NOMO-1 (cell line): Measurements from ENCODE around the gene GTF2A1.

Experiments used
- DNase-seq, 2 experiments: peaks; one replicate each; lab custom pipeline; 2025; ENCODE audit not compliant: unreplicated experiment in 2 of 2; lab: John Stamatoyannopoulos, UW

The GTF2A1 gene

DNA sequence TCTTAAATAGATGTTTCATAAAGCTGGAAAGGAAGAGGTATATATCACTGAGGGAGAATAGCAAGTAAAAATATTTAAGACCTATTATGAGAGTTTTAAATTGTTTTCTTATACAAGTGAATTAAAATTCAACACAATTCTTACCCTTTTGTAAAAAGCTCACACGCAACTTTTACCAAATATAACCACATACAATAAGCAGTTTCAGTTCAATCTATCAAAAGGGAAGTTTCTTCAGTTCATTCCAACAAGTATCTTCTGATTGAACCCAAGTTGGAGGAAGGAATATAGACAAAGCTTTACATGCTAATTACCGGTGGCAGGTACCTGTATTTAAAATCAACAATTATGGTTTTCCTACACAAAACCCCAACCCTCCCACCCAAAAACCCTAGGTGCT lies 41.1 kb downstream of the GTF2A1 start:
- DNase-seq, result peak in 1 of 2 experiments; percentile 34

DNA sequence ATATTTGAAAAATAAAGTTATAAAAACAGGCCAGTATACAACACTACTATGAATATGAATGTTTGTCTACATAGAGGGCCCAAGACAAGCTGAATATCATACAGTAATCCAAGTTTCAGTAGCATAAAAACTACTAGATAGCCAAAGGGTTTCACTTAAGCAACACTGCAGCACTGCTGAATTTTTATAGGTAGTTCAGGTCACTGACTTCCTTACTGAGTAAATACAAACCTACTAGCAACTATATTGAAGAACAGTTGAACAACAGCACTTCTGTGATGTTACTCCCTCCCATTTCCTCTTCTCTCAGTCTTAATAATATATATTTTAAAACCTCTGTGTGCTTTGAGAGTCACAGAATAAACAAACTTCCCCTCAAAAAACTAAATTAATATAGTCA lies 42.7 kb downstream of the GTF2A1 start:
- no peak for DNase-seq

DNA sequence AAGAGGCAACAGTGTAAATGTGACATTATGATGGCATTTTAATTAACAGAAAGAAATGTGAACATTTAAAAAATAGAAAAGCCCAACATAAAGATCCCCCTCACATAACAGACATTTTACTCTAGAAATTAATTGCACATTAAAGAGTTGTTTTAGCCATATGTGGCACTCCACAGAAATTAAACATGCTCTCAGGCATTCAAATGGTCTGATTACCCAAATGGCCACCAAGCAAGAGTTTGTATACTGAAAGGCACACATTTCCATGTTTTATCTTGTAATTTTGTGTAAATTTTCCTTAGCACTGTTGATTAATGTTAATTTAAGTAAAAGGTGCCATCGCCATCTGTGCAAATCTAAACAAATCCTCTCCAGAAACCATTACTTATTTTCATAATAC lies 43.5 kb downstream of the GTF2A1 start:
- DNase-seq, result no peak

DNA sequence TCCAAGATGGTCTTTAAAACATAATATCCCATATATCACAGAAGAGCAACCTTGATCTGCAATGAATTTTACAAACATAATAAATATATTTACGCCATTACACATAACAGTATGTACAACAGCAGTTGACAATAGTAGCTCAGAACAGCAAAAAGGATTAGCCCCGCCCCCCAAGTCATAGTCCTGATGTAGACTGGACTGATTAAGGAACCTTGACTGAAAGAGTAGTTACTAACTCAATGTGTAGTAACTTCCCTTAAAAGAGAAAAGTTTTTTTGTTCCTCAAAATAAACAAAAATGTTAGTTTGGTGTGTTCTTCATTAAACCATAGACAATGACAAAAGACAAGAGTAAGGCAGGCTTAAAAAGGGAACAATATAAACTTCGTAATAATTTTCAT lies 44.5 kb downstream of the GTF2A1 start:
- peak; percentile 58 to 75 for DNase-seq

DNA sequence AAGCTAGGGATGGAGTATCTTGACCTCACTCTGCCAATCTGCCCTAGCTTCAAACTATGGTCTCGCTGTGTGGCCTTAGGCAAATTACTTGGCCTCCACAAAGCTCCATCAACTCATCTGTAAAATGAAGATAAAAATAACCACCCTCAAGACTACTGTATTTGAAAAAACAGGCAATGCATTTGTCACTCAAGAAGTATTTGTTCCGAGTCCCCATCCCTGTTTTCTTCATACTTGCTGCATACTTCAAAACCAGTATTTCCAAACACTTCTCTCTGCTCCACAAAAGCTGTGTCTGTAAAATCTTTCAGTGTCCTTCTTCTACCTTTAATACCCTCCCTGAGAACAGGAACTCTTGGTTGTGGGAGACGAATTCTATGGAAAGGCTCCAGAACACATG lies 47.9 kb downstream of the GTF2A1 start:
- no peak for DNase-seq

DNA sequence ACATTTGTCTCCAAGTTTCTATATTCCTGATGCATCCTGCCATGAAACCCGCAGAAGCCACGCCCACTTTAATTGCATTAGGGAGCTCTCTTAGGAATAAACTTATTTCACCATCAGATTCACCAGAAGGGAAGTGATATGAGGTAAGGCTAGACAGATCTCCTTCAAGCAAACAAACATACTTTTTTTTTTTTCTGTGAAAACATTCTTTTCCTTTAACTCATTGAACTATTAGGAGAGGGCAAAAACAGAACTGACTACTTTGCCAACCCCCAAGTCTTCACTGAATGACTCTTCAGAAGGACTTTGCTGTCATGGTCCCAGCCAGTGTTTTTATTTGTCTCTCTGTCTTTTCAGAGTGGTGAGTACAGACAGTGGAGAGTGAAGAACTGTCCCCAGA lies 48.4 kb downstream of the GTF2A1 start:
- no peak for DNase-seq

DNA sequence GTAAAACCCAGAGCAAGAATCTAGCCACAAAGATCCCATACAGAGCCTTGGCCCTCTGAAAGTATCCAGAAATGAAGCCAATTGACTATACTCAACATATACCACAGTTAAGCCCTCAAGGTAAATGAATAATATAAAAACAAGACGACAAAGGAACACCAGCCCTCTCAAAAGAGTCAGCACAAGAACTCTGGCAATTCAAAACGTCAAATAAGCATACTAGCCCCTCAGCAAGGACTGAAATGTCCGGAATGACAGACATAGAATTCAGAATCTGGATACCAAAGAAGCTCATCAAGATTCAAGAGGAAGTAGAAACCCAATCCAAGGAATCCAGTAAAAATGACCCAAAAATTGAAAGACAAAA lies 49.9 kb downstream of the GTF2A1 start:
- no peak for DNase-seq

DNA sequence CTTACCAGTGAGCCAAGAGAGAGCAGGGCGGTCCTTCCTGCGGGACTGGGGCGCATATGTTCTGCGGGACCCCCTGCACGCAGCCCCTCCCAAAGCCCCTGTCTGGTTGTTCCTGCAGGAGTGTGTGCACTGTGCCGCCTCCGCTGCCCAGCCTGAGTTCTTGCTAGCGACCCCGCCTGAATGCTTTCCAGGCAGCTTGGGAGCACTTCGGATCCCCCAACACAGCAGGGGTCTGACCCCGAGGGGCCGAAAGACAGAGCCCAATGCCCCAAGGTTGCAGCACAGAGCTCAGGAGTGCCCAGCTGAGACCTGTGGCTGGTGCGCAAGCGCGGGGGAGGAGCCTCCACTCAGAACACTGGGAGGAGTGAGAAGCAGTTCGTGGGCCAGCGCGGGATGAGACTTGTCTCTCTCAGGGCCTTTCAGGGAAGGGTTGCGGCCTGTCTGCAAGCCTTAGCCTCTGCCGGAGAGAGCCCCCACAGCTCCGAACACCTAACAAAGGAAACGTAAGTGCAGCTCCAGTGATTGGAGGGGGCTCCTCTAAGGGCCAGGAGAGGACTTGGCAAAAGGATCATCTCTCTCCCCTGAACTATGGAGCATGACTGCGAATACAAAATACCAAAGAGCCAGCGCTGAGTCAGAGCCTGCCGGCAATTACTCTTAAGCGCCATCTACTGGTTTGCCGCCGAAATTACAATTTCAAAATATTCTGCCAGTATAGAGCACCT lies 50.5 kb downstream of the GTF2A1 start:
- DNase-seq, result peak; percentile 83 to 92

DNA sequence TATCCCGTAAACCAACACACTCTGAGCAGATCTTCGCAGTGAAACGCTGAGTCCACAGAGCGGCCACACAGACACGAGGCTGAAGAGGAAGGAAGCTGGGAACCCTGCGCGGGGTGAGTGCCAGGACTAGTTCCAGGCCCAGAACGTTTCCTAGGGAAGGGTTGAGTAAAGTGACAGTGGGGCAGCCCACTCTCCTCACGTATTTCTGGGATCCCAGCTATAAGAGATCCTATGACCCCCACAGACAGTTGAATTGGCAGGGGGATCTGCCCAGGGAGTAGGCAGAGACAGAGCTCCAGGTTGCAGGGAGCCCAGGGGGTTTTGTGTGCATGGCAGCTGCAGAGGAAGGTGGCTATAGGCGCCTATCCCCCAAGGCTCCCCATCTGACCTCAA lies 51.1 kb downstream of the GTF2A1 start:
- peak in 1 of 2 experiments; percentile 59 for DNase-seq

DNA sequence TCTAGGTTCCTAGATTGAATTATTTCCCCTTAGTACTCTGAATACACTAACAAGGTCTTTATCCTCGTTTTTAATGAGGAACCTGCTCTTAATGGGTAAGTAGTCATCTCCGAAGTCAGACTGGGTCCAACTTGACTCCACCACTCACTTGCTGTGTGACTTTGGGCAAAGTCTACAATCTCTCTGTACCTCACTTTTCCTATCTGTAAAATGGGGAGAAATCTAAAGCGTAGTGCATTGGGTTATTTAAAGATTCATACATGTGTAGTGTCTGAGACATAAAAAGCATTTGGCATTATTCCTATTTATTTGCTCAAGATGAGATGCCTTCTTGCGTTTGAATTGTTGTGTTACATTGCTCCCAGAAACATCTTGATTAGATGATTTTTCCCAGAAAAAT lies 51.5 kb downstream of the GTF2A1 start:
- no peak for DNase-seq

DNA sequence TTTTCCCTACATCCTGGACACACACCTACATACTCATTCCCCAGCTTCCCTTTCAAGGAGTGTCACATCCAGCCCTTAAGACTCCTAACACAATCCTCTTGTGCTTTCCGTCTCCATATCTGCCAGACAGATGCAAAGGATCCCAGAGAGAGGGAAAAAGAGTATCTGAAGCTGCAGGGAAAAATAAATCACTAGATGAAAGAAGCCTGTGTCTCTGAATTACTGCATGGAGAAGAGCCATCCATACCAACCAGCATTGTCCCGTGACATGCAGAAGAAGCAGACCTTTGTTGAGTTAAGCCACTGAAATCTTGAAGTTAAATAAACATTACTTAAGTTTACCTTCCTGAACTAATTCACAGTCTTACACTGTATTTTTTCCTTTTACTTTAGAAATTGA lies 54.6 kb downstream of the GTF2A1 start:
- no peak for DNase-seq

DNA sequence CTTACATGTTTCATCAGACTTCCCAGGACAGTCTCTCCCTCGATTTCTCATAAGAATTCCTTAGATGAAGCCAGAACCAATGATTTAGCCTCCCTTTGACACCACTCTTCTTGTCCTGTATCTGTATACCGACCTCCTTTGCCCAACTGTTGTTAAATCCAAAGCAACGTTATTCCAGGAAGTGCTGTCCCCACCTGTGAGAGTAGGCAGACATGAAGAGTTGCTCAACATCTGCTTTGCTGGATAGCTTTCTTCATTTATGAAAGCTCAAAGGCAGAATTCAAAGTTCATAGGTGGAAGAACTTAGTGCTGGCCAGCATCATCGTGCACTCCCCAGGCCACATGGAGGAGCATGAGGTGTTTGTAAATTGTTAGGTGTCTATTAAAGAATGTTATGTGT lies 55.6 kb downstream of the GTF2A1 start:
- peak in 1 of 2 experiments; percentile 31 for DNase-seq

DNA sequence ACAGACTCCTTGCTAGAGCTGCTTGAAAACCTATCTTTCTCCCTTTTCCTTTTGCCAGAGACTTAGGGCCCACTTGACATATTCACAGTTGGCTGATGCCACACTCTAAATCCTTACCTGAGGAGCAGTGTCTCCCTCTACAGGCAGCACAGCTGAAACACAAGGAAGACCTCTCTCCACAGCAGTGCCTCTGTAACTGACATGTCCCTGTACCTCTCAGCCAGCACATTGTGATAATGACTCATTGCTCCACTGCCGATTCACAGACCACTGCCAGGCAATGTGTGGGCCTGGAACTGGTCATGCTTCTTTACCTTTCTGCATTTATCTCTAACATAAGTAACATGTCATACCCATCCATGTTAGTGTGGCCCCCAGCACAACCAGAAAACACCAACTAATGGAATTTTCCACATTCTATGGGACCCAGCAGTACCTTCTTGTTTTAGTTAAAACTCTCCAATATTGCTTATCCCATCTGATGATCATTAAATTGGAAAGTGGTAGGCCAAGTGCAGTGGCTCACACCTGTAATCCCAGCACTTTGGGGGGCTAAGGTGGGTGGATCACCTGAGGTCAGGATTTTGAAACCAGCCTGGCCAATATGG lies 56.5 kb downstream of the GTF2A1 start:
- peak; percentile 14 to 65 for DNase-seq

DNA sequence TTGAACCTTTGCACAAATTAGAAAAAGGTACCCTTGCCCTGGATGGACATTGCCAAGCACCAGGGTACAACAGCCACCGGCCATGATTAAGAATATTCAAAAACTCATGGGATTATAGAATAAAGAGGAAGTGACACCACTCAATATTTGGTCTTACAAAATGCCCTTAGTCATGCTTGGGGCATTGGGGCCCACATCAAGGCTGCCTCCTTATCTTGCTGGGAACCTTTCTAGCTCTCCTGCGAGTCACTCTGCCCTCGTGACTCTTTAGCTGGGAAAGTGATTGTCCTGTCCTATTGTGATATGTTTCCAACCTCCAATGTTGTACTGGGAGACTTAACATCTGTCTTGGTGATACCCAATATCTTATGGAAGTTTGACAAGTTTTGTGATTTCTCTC lies 57.8 kb downstream of the GTF2A1 start:
- DNase-seq, result peak; percentile 74 to 87

DNA sequence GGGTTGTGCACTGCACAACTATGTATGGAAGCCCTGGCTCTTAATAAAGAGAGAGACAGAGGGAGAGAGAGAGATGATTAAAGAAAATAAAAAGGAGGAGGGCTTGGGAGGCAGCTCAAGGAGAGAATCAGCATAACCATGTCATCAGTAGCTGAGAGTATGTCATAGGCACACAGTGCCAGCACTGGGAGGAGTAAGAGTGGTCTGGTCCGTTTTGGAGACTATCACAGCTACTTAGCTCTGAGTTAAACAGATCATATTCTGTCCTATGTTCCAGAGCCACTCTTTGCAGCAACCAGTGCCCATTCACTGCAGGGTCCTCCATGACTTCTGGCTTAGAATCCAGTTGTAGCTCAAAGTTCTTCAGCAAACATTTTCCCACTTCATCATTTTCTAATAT lies 59.0 kb downstream of the GTF2A1 start:
- DNase-seq, result no peak

DNA sequence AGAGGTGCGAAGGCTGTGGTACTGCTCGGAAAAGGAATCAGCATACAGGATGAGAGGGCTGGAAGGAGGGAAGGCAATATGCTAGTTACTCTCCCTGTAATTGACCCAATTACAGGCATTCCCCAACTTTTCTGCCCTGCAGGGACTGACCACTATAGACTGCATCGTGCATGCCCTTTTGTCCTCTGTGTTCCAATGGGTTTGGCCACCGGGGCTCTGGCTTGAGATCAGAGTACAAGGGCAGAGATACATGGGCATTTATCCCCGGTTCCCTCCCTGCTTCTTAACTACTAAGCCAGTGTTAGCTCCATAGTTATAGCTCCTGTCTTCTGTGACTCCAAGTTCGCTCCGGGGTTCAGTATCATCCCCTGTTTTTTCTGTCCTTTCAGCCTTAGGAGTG lies 59.7 kb downstream of the GTF2A1 start:
- no peak for DNase-seq

DNA sequence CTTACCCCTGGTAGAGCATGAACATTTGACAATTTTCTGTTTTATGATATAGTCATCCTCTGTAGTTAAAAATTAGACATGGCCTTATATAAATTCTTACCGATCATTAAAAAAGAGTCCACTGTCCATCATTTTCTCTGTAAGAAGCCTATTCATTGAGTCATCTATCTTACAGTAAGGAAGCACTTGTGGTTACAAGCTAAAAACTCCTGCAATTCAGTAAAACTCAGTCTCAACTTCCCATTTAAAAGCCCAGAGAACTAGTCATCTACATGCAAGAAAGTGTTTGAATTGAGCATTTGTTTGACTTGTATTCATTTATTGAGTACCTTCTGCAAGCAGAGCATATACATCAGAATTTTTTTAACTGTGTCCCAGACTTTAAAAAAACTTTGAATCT lies 63.3 kb downstream of the GTF2A1 start:
- DNase-seq, result peak; percentile 54 to 79

DNA sequence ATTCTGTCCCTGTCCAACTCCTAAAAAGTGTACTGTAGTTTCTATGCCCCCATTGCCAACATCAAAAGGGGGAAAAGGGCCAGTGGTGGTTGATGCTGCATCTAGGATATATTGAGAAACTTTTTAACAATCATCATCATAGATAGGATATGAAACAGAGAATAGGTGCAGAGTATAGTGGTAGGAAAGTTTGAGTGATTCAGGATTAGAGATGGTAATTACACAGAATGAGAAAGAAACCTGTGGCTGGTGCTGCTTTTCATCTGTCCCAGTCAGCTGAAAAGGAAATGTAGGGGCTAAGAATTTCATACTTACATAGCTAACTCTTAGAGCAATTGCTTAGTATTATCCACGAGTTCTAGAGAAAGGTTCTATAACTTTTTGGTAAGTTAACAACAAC lies 67.6 kb downstream of the GTF2A1 start:
- DNase-seq, result no peak

DNA sequence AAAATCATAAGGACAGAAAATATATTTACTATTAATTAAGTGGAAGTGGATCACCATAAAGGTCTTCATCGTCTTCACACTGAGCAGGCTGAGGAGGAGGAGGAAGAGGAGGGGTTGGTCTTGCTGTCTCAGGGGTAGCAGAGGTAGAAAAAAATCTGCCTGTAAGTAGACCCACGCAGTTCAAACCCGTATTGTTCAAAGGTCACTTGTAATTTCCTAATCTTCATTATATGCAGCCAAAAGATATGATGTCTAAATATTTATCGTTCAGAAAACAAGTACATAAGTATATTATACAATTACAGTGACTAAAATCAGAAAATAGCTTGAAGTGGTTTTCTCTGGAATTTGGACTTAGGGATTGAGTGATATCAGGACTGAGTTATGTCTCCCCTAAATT lies 72.1 kb downstream of the GTF2A1 start:
- DNase-seq, result no peak

DNA sequence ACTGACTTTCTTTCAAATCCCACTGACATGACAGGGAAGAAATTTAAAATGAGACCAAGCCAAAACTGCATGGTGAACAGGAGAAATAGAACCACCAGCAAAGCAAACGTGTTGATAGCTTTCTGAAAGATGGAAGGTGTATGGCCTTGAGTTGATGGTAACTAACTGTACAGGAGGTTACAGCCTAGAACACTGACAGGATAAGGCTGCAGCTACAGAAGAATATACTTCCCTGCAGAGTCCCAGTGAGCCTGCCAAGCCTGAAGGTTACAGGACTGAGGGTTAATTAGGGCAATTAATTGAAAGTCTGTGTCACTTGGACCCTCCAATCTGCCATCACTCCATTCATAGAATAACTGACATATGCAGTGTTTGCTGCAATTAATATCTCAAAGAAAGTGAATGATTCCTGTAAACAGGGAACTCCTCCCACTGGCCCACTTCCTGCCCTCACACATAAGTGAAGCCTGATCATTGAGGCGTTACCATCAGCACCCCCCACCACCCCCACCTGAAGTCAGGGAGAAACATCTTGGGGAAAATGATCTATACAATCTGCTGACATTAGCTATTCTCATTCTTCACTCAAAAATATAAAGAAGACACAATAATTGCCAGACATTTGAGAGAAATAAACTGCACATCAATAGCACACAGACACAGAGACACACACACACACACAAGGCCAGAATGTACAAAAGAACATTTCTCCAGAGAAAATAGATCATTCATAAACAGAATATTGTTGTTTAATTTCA lies 73.4 kb downstream of the GTF2A1 start:
- no peak for DNase-seq

DNA sequence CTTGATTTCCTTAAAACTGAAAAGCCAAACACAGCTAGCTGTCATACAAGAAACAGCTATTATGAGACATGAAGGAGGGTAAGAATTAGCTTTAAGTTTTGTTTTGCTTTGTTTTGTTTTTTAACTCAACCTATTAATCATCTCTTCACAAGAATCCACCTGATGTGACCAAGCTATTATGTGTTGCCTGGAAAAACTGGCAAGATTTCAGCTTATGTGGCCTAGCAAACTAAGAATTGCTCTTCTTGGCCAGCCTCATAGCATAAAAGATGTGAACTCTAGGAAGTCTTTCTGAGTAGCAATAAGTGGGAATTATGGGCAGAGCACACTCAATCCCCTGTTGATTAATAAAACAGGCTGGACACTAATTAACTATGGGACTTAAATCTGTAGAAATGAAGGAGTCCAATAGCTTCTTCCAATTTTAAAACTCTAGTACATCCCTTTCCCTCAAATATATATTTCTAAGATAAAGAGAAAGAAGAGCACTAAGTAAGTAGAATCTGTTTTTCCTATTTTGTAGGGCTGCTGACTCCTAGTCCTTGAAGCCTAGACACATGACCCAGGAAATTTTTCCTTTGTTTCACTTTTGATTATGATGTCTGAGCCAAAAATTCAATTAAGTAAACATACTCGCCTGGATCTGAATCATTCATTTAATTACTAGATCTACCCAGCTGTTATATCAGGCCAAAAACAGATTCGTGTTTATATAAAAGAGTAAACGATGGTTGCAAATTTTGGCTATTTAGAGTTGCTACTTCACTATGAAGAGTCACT lies 75.7 kb downstream of the GTF2A1 start:
- DNase-seq, result no peak
